Muscle layer of duodenum (tissue), 2 donors: ENCODE measurements around the gene FAM227A.
"Not testable (repeated sequence)": the region's sequence is repeated elsewhere in the genome, so short reads cannot be mapped to it uniquely, and the experiment has no call there.

Experiments used
- H3K27ac ChIP-seq: one replicate; pipeline ENCODE4 v1.7.0; 2013; ENCODE audit warnings: mild to moderate bottlenecking, low read length
- H3K27me3 ChIP-seq: one replicate; pipeline ENCODE4 v1.7.0; 2013; ENCODE audit warnings: low read depth, mild to moderate bottlenecking, control low read depth, low read length
- H3K36me3 ChIP-seq, 2 donors: one replicate each; pipeline ENCODE4 v1.7.0; 2013; ENCODE audit warnings: low read length in 2 of 2, control low read depth in 1 of 2, mild to moderate bottlenecking in 1 of 2; ENCODE audit not compliant: insufficient read depth in 2 of 2, control insufficient read depth in 1 of 2
- H3K4me1 ChIP-seq, 2 donors: one replicate each; pipeline ENCODE4 v1.7.0; 2013; ENCODE audit warnings: low read length in 2 of 2, mild to moderate bottlenecking in 2 of 2, control low read depth in 1 of 2, moderate library complexity in 1 of 2; ENCODE audit not compliant: insufficient read depth in 2 of 2, control insufficient read depth in 1 of 2
- H3K4me3 ChIP-seq, 2 donors: one replicate each; pipeline ENCODE4 v1.7.0; 2013; ENCODE audit warnings: low read length in 2 of 2, low read depth in 1 of 2, mild to moderate bottlenecking in 1 of 2
- H3K9me3 ChIP-seq, 2 donors: one replicate each; pipeline ENCODE4 v1.7.0; 2013; ENCODE audit warnings: low read length in 2 of 2, control low read depth in 1 of 2, mild to moderate bottlenecking in 1 of 2; ENCODE audit not compliant: control insufficient read depth in 1 of 2
- donor health status: healthy.

Gene FAM227A

GRCh38 chr22:38655519-38656255 is 505 bp downstream of the FAM227A start:
- H3K4me1 ChIP-seq: peaks cover 6 to 14% of the 10 kb centered on the region in 2 donors
- H3K27ac ChIP-seq: peak overlapping the region; percentile 96
- H3K9me3 ChIP-seq: no peaks in the 10 kb centered on the region
- no peaks in the 10 kb centered on the region for H3K27me3 ChIP-seq
- H3K36me3 ChIP-seq: no peaks in the 10 kb centered on the region
- H3K4me3 ChIP-seq: peak overlapping the region; percentile 72 to 96

GRCh38 chr22:38653741-38654140 is 2.5 kb downstream of the FAM227A start:
- no peak overlapping the region for H3K27ac ChIP-seq
- peaks cover 6 to 14% of the 10 kb centered on the region in 2 donors for H3K4me1 ChIP-seq
- no peaks in the 10 kb centered on the region for H3K9me3 ChIP-seq
- H3K36me3 ChIP-seq: no peaks in the 10 kb centered on the region
- H3K27me3 ChIP-seq: no peaks in the 10 kb centered on the region
- no peak overlapping the region for H3K4me3 ChIP-seq

- no peaks in the 10 kb centered on the region for H3K27me3 ChIP-seq
- no peaks in the 10 kb centered on the region for H3K9me3 ChIP-seq
- H3K4me1 ChIP-seq: peaks cover 6 to 14% of the 10 kb centered on the region in 2 donors
- H3K4me3 ChIP-seq: no peak overlapping the region
- H3K36me3 ChIP-seq: no peaks in the 10 kb centered on the region
- H3K27ac ChIP-seq: no peak overlapping the region
Observed at GRCh38 chr22:38652859-38653258, 3.3 kb downstream of the FAM227A start.

GRCh38 chr22:38649841-38650522 is 6.2 kb downstream of the FAM227A start:
- no peak overlapping the region for H3K4me3 ChIP-seq
- no peaks in the 10 kb centered on the region for H3K9me3 ChIP-seq
- H3K4me1 ChIP-seq: no peaks in the 10 kb centered on the region
- H3K27ac ChIP-seq: no peak overlapping the region
- H3K27me3 ChIP-seq: no peaks in the 10 kb centered on the region
- H3K36me3 ChIP-seq: no peaks in the 10 kb centered on the region

GRCh38 chr22:38645430-38645829 is 10.8 kb downstream of the FAM227A start:
- Histone ChIP-seq H3K4me1 (no peaks in the 10 kb centered on the region), H3K27me3 (no peaks in the 10 kb centered on the region), H3K4me3 (no peak overlapping the region), H3K9me3 (no peaks in the 10 kb centered on the region), H3K36me3 (no peaks in the 10 kb centered on the region), H3K27ac (no peak overlapping the region)

- not testable (repeated sequence) for H3K27me3 ChIP-seq, H3K36me3 ChIP-seq, H3K4me1 ChIP-seq, H3K4me3 ChIP-seq, H3K9me3 ChIP-seq, H3K27ac ChIP-seq
Observed at GRCh38 chr22:38644245-38644644, 11.9 kb downstream of the FAM227A start.

- Histone ChIP-seq H3K4me1 (no peaks in the 10 kb centered on the region), H3K27ac (no peak overlapping the region), H3K9me3 (no peaks in the 10 kb centered on the region), H3K36me3 (no peaks in the 10 kb centered on the region), H3K27me3 (no peaks in the 10 kb centered on the region), H3K4me3 (no peak overlapping the region)
Observed at GRCh38 chr22:38641476-38642040, 14.6 kb downstream of the FAM227A start.

GRCh38 chr22:38638728-38639127 is 17.5 kb downstream of the FAM227A start:
- H3K27ac ChIP-seq: no peak overlapping the region
- H3K9me3 ChIP-seq: no peaks in the 10 kb centered on the region
- no peak overlapping the region for H3K4me3 ChIP-seq
- no peaks in the 10 kb centered on the region for H3K4me1 ChIP-seq
- H3K36me3 ChIP-seq: no peaks in the 10 kb centered on the region
- H3K27me3 ChIP-seq: no peaks in the 10 kb centered on the region

GRCh38 chr22:38638216-38638615 is 18.0 kb downstream of the FAM227A start:
- Histone ChIP-seq H3K27me3 (no peaks in the 10 kb centered on the region), H3K27ac (no peak overlapping the region), H3K36me3 (no peaks in the 10 kb centered on the region), H3K4me3 (no peak overlapping the region), H3K9me3 (no peaks in the 10 kb centered on the region), H3K4me1 (no peaks in the 10 kb centered on the region)

GRCh38 chr22:38632528-38632927 is 23.7 kb downstream of the FAM227A start:
- Histone ChIP-seq H3K9me3 (no peaks in the 10 kb centered on the region), H3K4me1 (no peaks in the 10 kb centered on the region), H3K27me3 (no peaks in the 10 kb centered on the region), H3K36me3 (peaks cover 0 to 9% of the 10 kb centered on the region in 2 donors), H3K4me3 (no peak overlapping the region), H3K27ac (no peak overlapping the region)

GRCh38 chr22:38631724-38632123 is 24.5 kb downstream of the FAM227A start:
- Histone ChIP-seq H3K36me3 (peaks cover 0 to 9% of the 10 kb centered on the region in 2 donors), H3K27me3 (no peaks in the 10 kb centered on the region), H3K27ac (no peak overlapping the region), H3K9me3 (no peaks in the 10 kb centered on the region), H3K4me1 (no peaks in the 10 kb centered on the region), H3K4me3 (no peak overlapping the region)
